HG02884 (cell line): ENCODE data around the gene FOXR1.
"Not testable (repeated sequence)": the region's sequence is repeated elsewhere in the genome, so short reads cannot be mapped to it uniquely, and the experiment has no call there.

Source experiments
- ATAC-seq: cut with Tn5 transposase; IDR thresholded peaks from one replicate; pipeline ENCODE4 v1.9.1; 2021; ENCODE audit warnings: mild to moderate bottlenecking, moderate library complexity; ENCODE audit not compliant: unreplicated experiment

Gene FOXR1

GRCh38 chr11:118996926-118997626 is 25.5 kb downstream of the FOXR1 start:
- peak; percentile 15 for ATAC-seq

GRCh38 chr11:118997627-118998387 is 26.2 kb downstream of the FOXR1 start, which contains the start of gene CENATAC:
CENATAC (plus strand) TSS chr11:118998138; CDS start chr11:118998198, 60 bp downstream.
- peak; percentile 85 for ATAC-seq

GRCh38 chr11:118998388-118998717 is 26.8 kb downstream of the FOXR1 start:
- ATAC-seq = no peak

GRCh38 chr11:118998822-118999221 is 27.3 kb downstream of the FOXR1 start:
- ATAC-seq = no peak

- ATAC-seq = no peak
Observed at GRCh38 chr11:119000906-119001305, 29.3 kb downstream of the FOXR1 start.

GRCh38 chr11:119006656-119007055 is 35.1 kb downstream of the FOXR1 start:
- no peak for ATAC-seq

- no peak for ATAC-seq
Observed at GRCh38 chr11:119011476-119012053, 40.0 kb downstream of the FOXR1 start.

- no peak for ATAC-seq
Observed at GRCh38 chr11:119012629-119013170, 41.1 kb downstream of the FOXR1 start.

GRCh38 chr11:119014209-119014924 is 42.8 kb downstream of the FOXR1 start:
- ATAC-seq = no peak

- ATAC-seq = no peak
Observed at GRCh38 chr11:119015054-119015611, 43.6 kb downstream of the FOXR1 start.

GRCh38 chr11:119016216-119017009 is 44.9 kb downstream of the FOXR1 start:
- no peak for ATAC-seq

- not testable (repeated sequence) for ATAC-seq
Observed at GRCh38 chr11:119017377-119017776, 45.8 kb downstream of the FOXR1 start.

- ATAC-seq = peak; percentile 85
Observed at GRCh38 chr11:119018074-119018938, 46.7 kb downstream of the FOXR1 start, which contains the start of the genes RPS25 and TRAPPC4. RPS25 (minus strand) TSS chr11:119018343; CDS start chr11:119018284, 59 bp downstream. TRAPPC4 (plus strand) TSS chr11:119018766; CDS start chr11:119018796, 30 bp downstream.

GRCh38 chr11:119019996-119020395 is 48.4 kb downstream of the FOXR1 start:
- no peak for ATAC-seq

GRCh38 chr11:119021631-119022030 is 50.1 kb downstream of the FOXR1 start:
- ATAC-seq = no peak

GRCh38 chr11:119023741-119024140 is 52.2 kb downstream of the FOXR1 start:
- no peak for ATAC-seq

- ATAC-seq = no peak
Observed at GRCh38 chr11:119024430-119025098, 53.0 kb downstream of the FOXR1 start.

GRCh38 chr11:119025099-119025473 is 53.5 kb downstream of the FOXR1 start:
- no peak for ATAC-seq
